WTC11 (cell line): ENCODE measurements around the gene LCMT2. TPM values are rescaled to one million over a fixed set of nuclear protein-coding genes. Genes with fewer than 3 reads are reported as not detected.

Experiments used
- ATAC-seq: fragments of 200-7000 bp; cut with Tn5 transposase; 2 replicates; pipeline ENCODE4 v1.10.0; 2021; ENCODE audit warnings: mild to moderate bottlenecking, moderate library complexity
- CTCF ChIA-PET: fragments of 300-600 bp; sonication (Branson Sonifier 250); formaldehyde crosslinking; loops from one replicate; lab custom pipeline; 2021; ENCODE audit warnings: antibody characterized with exemption; lab: Charles Lee
- POLR2A ChIA-PET: fragments of 350-600 bp; sonication (Branson Sonifier 250); formaldehyde crosslinking; loops from one replicate; lab custom pipeline; 2021; ENCODE audit warnings: antibody characterized with exemption; lab: Charles Lee
- DNase-seq: peaks from one replicate; pipeline ENCODE4 v3.0.0; 2021; ENCODE audit warnings: low spot score
- H3K27ac Mint-ChIP-seq: 2 replicates; pipeline ENCODE4 v1.8.0; 2021; ENCODE audit warnings: mixed read lengths
- H3K27me3 Mint-ChIP-seq: 2 replicates; pipeline ENCODE4 v1.8.0; 2021; ENCODE audit warnings: low read depth, mild to moderate bottlenecking, moderate library complexity, mixed read lengths
- H3K36me3 Mint-ChIP-seq: 2 replicates; pipeline ENCODE4 v1.8.0; 2021; ENCODE audit warnings: mixed read lengths
- H3K4me1 Mint-ChIP-seq: 2 replicates; pipeline ENCODE4 v1.8.0; 2022; ENCODE audit warnings: mixed read lengths
- H3K4me3 Mint-ChIP-seq: 2 replicates; pipeline ENCODE4 v1.8.0; 2021; ENCODE audit warnings: mild to moderate bottlenecking, moderate library complexity, mixed read lengths
- H3K9me3 Mint-ChIP-seq: 2 replicates; pipeline ENCODE4 v1.8.0; 2021; ENCODE audit warnings: mixed read lengths
- CBFB ChIP-seq: sonication (generic); formaldehyde crosslinking; IDR thresholded peaks from 2 replicates; pipeline ENCODE4 v1.8.1; 2022; ENCODE audit warnings: mild to moderate bottlenecking, low read depth, missing genetic modification reagents
- FOXK1 ChIP-seq: sonication (generic); formaldehyde crosslinking; IDR thresholded peaks from 2 replicates; pipeline ENCODE4 v1.8.0; 2022; ENCODE audit warnings: mild to moderate bottlenecking, moderate library complexity, missing genetic modification reagents
- FOXP1 ChIP-seq: sonication (generic); formaldehyde crosslinking; IDR thresholded peaks from 2 replicates; pipeline ENCODE4 v1.8.0; 2022; ENCODE audit warnings: missing genetic modification reagents, mild to moderate bottlenecking, moderate library complexity, borderline replicate concordance
- NFATC4 ChIP-seq: fragments of 250-450 bp; sonication (Bioruptor Pico); IDR thresholded peaks from 2 replicates; pipeline ENCODE4 v1.9.0; 2021; ENCODE audit warnings: mild to moderate bottlenecking
- NFE2L1 ChIP-seq: sonication (generic); formaldehyde crosslinking; IDR thresholded peaks from 2 replicates; pipeline ENCODE4 v1.8.1; 2023; ENCODE audit warnings: missing genetic modification reagents
- SMAD4 ChIP-seq: sonication (generic); formaldehyde crosslinking; IDR thresholded peaks from 2 replicates; pipeline ENCODE4 v1.8.0; 2022; ENCODE audit warnings: mild to moderate bottlenecking, missing genetic modification reagents
- ZNF138 ChIP-seq: sonication (generic); formaldehyde crosslinking; conservative IDR thresholded peaks from 2 replicates; pipeline ENCODE4 v1.8.1; 2022; ENCODE audit warnings: mild to moderate bottlenecking, moderate library complexity, missing genetic modification reagents
- ZNF416 ChIP-seq: fragments of 250-450 bp; sonication (Bioruptor Pico); IDR thresholded peaks from 2 replicates; pipeline ENCODE4 v1.9.0; 2021; ENCODE audit warnings: mild to moderate bottlenecking, inconsistent platforms
- ZNF423 ChIP-seq: fragments of 250-450 bp; sonication (Bioruptor Pico); IDR thresholded peaks from 2 replicates; pipeline ENCODE4 v2.1.2; 2022; ENCODE audit warnings: mild to moderate bottlenecking, moderate library complexity
- total RNA-seq: library from RNA; stranded (reverse); gene quantifications from 3 replicates; pipeline ENCODE4 v1.2.3, GENCODE V29; 2021
- TF ChIP-seq, protein P1 (sequence below): sonication (generic); formaldehyde crosslinking; conservative IDR thresholded peaks from 2 replicates; pipeline ENCODE4 v1.8.1; 2022; ENCODE audit warnings: mild to moderate bottlenecking, missing genetic modification reagents
- TF ChIP-seq, protein P2 (sequence below): sonication (generic); formaldehyde crosslinking; IDR thresholded peaks from 2 replicates; pipeline ENCODE4 v1.8.1; 2023; ENCODE audit warnings: mild to moderate bottlenecking, missing genetic modification reagents, moderate library complexity
- TF ChIP-seq, protein P3 (sequence below): sonication (generic); formaldehyde crosslinking; IDR thresholded peaks from 2 replicates; pipeline ENCODE4 v1.8.1; 2022; ENCODE audit warnings: mild to moderate bottlenecking, missing genetic modification reagents, moderate library complexity, borderline replicate concordance
- TF ChIP-seq, protein P4 (sequence below): sonication (generic); formaldehyde crosslinking; IDR thresholded peaks from 2 replicates; pipeline ENCODE4 v1.8.0; 2023; ENCODE audit warnings: missing genetic modification reagents
- TF ChIP-seq, protein P5 (sequence below): fragments of 250-450 bp; sonication (Bioruptor Pico); IDR thresholded peaks from 2 replicates; pipeline ENCODE4 v2.1.2; 2022; ENCODE audit warnings: mild to moderate bottlenecking, moderate library complexity
- TF ChIP-seq, protein P6 (sequence below): sonication (generic); formaldehyde crosslinking; IDR thresholded peaks from 2 replicates; pipeline ENCODE4 v1.8.0; 2022; ENCODE audit warnings: mild to moderate bottlenecking, missing genetic modification reagents
- TF ChIP-seq, protein P7 (sequence below): sonication (generic); formaldehyde crosslinking; IDR thresholded peaks from 2 replicates; pipeline ENCODE4 v1.8.0; 2022; ENCODE audit warnings: missing genetic modification reagents
- TF ChIP-seq, protein P8 (sequence below): fragments of 250-450 bp; sonication (Bioruptor Pico); IDR thresholded peaks from 2 replicates; pipeline ENCODE4 v1.8.0; 2021; ENCODE audit warnings: mild to moderate bottlenecking
- TF ChIP-seq, protein P9 (sequence below): sonication (generic); formaldehyde crosslinking; IDR thresholded peaks from 2 replicates; pipeline ENCODE4 v1.8.1; 2023; ENCODE audit warnings: mild to moderate bottlenecking, missing genetic modification reagents, borderline replicate concordance
- TF ChIP-seq, protein P10 (sequence below): sonication (generic); formaldehyde crosslinking; IDR thresholded peaks from 2 replicates; pipeline ENCODE4 v1.8.1; 2023; ENCODE audit warnings: mild to moderate bottlenecking, missing genetic modification reagents

LCMT2 gene
- total RNA-seq, 1 experiment from 2014 or later = 7.6 TPM

DNA sequence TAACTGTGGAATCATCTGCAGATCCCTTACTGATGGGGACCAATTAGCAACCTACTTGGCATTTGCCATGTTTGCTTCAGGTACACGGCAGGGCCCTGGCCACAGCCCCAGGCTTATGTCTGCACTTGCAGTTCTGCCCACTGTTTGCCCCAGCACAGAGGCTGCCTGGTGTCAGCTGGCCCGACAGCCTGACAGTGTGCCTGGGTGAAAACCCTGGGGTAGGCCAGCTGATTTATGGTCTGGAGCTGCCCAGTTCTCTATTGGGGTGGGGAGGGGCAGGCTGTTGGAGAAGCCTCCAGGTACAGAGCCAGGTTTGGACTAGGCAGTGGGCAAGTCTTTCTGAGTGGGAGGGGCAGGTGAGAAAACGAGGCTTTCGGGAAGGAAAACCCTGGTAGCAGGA is 52.5 kb downstream of the LCMT2 start (continued):
- TF ChIP-seq CBFB = no peak
- TF ChIP-seq, protein P1, sequence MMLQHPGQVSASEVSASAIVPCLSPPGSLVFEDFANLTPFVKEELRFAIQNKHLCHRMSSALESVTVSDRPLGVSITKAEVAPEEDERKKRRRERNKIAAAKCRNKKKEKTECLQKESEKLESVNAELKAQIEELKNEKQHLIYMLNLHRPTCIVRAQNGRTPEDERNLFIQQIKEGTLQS (CRISPR knock-in tag) = no peak

DNA sequence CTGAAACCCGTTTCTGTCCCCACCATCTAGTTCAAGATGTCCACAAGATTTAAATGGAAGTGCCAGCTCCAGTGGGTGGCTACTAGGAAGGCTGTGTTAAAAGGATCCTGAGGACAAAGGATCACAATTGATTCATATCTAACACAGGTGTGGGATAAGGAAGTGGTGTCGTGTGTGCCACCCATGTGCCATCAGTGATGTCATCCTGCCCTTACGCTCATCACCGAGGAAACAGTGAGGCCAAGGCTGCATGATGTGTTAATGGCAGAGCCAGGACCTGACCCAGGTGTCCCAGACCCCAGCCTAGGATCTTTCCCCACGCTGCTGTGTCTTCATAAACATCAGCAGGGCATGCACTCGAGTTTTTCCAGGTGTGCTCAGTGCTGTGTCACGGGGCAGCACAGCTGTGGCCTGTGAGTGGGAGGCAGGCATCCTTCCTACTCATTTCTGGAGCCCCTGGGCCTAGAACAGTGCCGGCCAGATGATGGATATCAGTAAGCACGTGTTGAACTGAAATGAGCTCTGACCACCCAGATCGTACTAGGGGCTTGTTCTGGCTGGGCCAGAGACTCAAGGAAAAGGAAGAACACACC is 53.0 kb downstream of the LCMT2 start:
- H3K27ac Mint-ChIP-seq = no peak overlapping the region
- H3K27me3 Mint-ChIP-seq = no peaks in the 10 kb centered on the region; the same call in 1 of the 2 replicates
- POLR2A ChIA-PET = no interaction called here
- no peaks in the 10 kb centered on the region for H3K9me3 Mint-ChIP-seq
- no peaks in the 10 kb centered on the region for H3K36me3 Mint-ChIP-seq
- no peak overlapping the region for H3K4me3 Mint-ChIP-seq
- TF ChIP-seq, protein P2, sequence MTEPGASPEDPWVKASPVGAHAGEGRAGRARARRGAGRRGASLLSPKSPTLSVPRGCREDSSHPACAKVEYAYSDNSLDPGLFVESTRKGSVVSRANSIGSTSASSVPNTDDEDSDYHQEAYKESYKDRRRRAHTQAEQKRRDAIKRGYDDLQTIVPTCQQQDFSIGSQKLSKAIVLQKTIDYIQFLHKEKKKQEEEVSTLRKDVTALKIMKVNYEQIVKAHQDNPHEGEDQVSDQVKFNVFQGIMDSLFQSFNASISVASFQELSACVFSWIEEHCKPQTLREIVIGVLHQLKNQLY = no peak
- TF ChIP-seq NFATC4 (CRISPR knock-in tag) (no peak), ZNF138 (CRISPR knock-in tag) (no peak), FOXK1 (no peak), SMAD4 (CRISPR knock-in tag) (no peak), ZNF423 (no peak), FOXP1 (CRISPR knock-in tag) (no peak), NFE2L1 (CRISPR knock-in tag) (no peak), ZNF416 (no peak)
- TF ChIP-seq, protein P3, sequence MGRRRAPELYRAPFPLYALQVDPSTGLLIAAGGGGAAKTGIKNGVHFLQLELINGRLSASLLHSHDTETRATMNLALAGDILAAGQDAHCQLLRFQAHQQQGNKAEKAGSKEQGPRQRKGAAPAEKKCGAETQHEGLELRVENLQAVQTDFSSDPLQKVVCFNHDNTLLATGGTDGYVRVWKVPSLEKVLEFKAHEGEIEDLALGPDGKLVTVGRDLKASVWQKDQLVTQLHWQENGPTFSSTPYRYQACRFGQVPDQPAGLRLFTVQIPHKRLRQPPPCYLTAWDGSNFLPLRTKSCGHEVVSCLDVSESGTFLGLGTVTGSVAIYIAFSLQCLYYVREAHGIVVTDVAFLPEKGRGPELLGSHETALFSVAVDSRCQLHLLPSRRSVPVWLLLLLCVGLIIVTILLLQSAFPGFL = no peak
- TF ChIP-seq, protein P4, sequence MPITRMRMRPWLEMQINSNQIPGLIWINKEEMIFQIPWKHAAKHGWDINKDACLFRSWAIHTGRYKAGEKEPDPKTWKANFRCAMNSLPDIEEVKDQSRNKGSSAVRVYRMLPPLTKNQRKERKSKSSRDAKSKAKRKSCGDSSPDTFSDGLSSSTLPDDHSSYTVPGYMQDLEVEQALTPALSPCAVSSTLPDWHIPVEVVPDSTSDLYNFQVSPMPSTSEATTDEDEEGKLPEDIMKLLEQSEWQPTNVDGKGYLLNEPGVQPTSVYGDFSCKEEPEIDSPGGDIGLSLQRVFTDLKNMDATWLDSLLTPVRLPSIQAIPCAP = no peak
- TF ChIP-seq, protein P5, sequence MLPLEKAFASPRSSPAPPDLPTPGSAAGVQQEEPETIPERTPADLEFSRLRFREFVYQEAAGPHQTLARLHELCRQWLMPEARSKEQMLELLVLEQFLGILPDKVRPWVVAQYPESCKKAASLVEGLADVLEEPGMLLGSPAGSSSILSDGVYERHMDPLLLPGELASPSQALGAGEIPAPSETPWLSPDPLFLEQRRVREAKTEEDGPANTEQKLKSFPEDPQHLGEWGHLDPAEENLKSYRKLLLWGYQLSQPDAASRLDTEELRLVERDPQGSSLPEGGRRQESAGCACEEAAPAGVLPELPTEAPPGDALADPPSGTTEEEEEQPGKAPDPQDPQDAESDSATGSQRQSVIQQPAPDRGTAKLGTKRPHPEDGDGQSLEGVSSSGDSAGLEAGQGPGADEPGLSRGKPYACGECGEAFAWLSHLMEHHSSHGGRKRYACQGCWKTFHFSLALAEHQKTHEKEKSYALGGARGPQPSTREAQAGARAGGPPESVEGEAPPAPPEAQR = no peak
- TF ChIP-seq, protein P6, sequence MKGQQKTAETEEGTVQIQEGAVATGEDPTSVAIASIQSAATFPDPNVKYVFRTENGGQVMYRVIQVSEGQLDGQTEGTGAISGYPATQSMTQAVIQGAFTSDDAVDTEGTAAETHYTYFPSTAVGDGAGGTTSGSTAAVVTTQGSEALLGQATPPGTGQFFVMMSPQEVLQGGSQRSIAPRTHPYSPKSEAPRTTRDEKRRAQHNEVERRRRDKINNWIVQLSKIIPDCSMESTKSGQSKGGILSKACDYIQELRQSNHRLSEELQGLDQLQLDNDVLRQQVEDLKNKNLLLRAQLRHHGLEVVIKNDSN = no peak
- TF ChIP-seq, protein P7, sequence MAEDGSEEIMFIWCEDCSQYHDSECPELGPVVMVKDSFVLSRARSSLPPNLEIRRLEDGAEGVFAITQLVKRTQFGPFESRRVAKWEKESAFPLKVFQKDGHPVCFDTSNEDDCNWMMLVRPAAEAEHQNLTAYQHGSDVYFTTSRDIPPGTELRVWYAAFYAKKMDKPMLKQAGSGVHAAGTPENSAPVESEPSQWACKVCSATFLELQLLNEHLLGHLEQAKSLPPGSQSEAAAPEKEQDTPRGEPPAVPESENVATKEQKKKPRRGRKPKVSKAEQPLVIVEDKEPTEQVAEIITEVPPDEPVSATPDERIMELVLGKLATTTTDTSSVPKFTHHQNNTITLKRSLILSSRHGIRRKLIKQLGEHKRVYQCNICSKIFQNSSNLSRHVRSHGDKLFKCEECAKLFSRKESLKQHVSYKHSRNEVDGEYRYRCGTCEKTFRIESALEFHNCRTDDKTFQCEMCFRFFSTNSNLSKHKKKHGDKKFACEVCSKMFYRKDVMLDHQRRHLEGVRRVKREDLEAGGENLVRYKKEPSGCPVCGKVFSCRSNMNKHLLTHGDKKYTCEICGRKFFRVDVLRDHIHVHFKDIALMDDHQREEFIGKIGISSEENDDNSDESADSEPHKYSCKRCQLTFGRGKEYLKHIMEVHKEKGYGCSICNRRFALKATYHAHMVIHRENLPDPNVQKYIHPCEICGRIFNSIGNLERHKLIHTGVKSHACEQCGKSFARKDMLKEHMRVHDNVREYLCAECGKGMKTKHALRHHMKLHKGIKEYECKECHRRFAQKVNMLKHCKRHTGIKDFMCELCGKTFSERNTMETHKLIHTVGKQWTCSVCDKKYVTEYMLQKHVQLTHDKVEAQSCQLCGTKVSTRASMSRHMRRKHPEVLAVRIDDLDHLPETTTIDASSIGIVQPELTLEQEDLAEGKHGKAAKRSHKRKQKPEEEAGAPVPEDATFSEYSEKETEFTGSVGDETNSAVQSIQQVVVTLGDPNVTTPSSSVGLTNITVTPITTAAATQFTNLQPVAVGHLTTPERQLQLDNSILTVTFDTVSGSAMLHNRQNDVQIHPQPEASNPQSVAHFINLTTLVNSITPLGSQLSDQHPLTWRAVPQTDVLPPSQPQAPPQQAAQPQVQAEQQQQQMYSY = no peak
- TF ChIP-seq, protein P8, sequence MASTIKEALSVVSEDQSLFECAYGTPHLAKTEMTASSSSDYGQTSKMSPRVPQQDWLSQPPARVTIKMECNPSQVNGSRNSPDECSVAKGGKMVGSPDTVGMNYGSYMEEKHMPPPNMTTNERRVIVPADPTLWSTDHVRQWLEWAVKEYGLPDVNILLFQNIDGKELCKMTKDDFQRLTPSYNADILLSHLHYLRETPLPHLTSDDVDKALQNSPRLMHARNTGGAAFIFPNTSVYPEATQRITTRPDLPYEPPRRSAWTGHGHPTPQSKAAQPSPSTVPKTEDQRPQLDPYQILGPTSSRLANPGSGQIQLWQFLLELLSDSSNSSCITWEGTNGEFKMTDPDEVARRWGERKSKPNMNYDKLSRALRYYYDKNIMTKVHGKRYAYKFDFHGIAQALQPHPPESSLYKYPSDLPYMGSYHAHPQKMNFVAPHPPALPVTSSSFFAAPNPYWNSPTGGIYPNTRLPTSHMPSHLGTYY (CRISPR knock-in tag) = no peak
- TF ChIP-seq, protein P9, sequence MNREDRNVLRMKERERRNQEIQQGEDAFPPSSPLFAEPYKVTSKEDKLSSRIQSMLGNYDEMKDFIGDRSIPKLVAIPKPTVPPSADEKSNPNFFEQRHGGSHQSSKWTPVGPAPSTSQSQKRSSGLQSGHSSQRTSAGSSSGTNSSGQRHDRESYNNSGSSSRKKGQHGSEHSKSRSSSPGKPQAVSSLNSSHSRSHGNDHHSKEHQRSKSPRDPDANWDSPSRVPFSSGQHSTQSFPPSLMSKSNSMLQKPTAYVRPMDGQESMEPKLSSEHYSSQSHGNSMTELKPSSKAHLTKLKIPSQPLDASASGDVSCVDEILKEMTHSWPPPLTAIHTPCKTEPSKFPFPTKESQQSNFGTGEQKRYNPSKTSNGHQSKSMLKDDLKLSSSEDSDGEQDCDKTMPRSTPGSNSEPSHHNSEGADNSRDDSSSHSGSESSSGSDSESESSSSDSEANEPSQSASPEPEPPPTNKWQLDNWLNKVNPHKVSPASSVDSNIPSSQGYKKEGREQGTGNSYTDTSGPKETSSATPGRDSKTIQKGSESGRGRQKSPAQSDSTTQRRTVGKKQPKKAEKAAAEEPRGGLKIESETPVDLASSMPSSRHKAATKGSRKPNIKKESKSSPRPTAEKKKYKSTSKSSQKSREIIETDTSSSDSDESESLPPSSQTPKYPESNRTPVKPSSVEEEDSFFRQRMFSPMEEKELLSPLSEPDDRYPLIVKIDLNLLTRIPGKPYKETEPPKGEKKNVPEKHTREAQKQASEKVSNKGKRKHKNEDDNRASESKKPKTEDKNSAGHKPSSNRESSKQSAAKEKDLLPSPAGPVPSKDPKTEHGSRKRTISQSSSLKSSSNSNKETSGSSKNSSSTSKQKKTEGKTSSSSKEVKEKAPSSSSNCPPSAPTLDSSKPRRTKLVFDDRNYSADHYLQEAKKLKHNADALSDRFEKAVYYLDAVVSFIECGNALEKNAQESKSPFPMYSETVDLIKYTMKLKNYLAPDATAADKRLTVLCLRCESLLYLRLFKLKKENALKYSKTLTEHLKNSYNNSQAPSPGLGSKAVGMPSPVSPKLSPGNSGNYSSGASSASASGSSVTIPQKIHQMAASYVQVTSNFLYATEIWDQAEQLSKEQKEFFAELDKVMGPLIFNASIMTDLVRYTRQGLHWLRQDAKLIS (CRISPR knock-in tag) = no peak
- TF ChIP-seq, protein P10, sequence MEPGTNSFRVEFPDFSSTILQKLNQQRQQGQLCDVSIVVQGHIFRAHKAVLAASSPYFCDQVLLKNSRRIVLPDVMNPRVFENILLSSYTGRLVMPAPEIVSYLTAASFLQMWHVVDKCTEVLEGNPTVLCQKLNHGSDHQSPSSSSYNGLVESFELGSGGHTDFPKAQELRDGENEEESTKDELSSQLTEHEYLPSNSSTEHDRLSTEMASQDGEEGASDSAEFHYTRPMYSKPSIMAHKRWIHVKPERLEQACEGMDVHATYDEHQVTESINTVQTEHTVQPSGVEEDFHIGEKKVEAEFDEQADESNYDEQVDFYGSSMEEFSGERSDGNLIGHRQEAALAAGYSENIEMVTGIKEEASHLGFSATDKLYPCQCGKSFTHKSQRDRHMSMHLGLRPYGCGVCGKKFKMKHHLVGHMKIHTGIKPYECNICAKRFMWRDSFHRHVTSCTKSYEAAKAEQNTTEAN = no peak
- TF ChIP-seq, all 79 proteins: peak for 0
- CTCF ChIA-PET = interaction anchor here (0.6 to 2.1 kb wide), 5 partner anchors 9 to 73 kb away, joined by 3 to 8 read pairs (median 3); no protein-coding TSS in a partner anchor
- DNase-seq (no peak), ATAC-seq (no peak)
- H3K4me1 Mint-ChIP-seq = no peaks in the 10 kb centered on the region
